Fibroblast of peridontal ligament (primary cell): ENCODE data around the gene JCAD.
"Not testable (repeated sequence)": the region's sequence is repeated elsewhere in the genome, so short reads cannot be mapped to it uniquely, and the experiment has no call there.

Experiments used
- DNase-seq: peaks from one replicate; pipeline ENCODE4 v3.0.0-alpha.2; 2010; ENCODE audit errors: extremely low read depth

Gene JCAD

DNA sequence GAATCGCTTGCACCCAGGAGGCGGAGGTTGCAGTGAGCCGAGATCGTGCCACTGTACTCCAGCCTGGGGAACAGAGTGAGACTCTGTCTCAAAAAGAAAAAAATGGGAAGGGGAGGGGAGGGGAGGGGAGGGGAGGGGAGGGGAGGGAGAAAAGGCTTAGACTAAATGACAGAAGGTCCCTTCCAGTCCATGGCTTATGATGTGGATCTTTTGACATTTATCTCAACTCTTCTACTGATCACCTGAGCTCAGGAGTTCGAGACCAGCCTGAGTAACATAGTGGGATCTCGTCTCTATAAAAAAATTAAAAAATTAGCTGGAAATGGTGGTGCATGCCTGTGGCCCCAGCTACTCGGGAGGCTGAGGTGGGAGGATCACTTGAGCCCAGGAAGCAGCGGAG lies 34.0 kb downstream of the JCAD start:
- not testable (repeated sequence) for DNase-seq

DNA sequence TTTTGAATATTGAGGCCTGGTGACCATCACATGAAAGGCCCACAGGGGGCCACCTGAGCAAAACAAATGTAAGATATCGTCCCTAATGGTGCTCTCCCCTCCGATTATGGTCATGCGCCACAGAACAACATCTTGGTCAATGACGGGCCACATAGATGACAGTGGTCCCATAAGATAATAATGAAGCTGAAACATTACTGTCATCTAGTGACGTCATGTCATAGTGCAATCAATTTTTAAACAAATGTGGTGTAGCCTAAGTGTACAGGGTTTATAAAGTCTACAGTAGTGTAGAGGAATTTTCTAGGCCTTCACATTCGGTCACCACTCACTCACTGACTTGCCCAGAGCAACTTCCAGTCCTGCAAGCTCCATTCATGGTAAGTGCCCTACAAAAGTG lies 36.8 kb downstream of the JCAD start:
- no peak for DNase-seq

DNA sequence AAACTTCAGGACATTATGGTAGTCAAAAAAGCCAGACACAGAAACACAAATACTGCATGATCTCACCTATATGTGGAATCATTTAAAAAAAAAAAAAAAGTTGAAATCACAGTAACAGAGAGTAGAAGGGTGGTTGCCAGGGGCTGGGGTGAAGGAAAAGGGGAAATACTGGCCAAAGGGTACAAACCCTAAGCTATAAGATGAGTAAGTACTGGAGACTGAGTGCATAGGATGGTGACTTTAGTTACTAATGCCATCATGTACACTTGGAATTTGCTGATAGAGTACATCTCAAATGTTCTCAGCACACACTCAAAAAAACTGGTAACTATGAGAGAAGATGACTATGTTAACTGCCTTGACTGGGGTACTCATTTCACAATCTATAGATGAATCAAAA lies 39.9 kb downstream of the JCAD start:
- no peak for DNase-seq

DNA sequence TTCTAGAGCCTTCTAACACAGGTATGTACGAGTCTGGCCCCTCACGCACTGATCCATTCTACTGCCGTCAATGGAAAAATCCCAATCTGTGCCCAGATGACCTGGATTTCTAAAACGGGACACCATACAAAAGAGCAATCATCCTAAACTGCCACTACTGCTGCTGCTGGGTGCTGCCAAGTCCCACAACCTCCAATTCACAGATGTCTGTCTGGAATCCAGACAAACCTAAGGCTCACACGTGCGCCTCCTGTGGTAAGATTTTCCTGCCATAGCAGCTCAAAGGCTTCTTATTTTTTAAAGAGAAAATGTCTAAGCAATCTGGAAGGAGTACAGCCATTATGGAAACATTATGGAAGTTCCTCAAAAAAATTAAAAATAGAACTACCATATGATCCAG lies 40.9 kb downstream of the JCAD start:
- DNase-seq = no peak

DNA sequence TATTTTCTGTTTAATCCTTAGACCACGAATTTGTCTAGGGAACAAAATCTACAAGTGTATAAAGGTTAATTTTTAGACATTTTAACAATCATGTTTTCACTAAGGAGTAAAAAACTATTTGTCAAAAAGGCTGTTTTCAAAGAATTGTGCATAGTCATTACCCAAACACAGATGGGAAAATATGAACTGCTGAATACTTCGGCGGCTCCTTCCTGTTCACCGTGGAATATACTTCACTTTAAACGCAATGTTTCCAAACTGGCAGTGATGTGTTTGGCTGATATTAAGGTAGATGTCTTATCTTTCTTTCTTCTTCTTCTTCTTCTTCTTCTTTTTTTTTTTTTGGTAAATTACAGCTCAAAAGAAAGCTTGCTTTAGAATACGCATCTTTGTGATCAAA lies 41.4 kb downstream of the JCAD start:
- no peak for DNase-seq

DNA sequence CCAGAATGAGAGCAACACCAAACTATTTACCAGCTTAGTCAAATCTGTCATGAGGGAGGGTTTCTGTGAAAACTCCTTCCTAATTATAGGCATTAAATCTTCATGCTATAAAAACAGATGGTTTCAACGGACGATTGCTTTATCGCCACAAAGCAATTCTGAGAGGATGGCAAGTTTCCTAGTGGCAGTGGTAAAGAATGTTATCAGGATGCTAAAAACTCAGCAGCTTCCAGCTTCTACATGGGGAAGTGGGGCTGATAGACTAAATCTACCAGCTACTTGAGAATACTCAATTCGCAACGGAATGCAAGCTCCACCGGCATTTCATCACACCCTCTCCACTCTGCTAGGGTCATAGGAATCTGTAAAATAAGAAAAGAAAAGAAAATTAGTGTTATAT lies 41.8 kb downstream of the JCAD start:
- no peak for DNase-seq

DNA sequence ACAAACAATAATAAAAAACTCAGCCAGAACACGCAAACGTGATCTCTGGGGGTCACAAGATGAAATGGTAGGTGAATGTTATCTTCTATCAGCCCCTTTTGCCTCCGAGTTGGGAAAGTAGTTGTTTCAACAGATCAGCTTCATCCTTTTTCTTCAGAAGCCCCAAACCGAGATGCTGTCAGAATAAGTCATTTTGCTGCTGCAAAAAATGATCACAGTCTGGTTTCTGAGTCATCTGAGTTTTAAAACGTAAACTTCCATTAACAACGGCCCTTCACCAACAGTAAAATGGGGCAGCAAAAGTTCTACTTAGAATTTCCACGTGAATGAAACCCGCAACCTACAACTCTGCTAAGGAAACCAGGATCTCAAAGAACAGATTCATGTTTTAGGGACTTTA lies 44.9 kb downstream of the JCAD start:
- DNase-seq = peak; percentile 47

DNA sequence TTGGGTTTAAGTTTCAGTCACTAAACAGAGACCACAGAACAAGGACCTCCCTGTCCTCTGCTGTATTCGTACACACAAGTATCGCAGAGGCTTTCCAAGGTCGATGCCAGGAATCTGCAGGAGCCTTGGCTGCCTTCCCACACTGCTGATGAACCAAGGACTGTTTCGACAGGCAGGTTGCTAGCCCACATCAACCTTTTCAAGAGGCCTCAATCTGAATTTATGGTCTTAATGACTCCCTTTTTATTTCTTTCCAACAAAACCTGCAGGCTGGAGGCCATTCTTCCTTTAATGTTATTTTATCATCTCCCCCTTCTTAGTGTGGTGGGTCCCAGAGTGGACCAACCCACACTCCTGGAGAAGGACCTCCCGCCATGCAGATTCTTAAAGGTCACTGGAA lies 45.6 kb downstream of the JCAD start:
- no peak for DNase-seq

DNA sequence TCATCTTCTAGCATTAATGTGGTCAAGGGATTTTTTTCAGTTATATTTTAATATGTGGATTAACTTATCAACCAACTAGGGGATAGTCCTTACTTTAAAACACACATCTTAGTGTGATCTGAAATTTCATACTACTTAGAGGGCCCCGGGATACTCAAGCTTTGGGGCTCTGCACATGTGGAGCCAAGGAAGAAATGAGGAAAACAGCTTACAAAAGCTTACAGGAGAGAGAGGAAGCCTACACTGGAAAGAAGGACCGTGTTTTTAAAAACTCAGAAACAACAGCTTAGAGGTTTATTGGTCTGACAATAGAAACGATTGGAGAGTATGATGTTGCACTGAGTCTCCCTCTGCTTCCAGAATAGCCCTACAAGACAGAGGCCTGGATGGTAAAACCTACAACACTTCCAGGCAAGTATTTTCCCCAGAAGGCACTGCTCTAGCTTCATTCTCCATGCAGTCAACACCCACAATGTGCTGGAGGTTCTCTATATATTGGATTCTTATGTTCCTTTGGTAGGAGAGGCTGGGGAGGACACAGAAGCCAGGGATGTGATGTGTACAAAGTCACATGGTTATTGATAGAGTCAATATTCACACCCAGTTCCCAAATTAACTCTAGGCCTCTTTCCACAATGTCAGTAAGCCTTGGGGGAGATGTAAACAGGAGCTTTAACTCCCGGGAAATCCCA lies 47.3 kb downstream of the JCAD start:
- no peak for DNase-seq

DNA sequence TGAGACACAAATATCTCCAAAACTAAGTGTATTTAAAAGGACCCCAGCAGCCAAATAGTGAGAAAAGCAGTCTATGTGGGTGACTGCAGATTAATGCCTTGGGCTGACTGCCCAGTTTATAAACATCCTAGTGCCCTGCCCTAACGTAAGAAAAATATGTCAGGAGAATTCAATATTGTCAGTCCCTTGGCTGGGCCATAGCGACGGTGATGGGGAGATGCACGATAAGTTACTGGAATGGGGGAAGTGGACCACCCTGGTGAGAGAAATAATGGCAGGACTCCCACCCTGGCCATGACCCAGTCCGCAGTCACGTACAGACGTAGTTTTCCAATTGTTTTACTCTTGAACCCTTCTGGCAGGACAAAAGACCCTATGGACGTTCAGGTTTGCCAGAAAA lies 48.0 kb downstream of the JCAD start:
- DNase-seq = no peak

DNA sequence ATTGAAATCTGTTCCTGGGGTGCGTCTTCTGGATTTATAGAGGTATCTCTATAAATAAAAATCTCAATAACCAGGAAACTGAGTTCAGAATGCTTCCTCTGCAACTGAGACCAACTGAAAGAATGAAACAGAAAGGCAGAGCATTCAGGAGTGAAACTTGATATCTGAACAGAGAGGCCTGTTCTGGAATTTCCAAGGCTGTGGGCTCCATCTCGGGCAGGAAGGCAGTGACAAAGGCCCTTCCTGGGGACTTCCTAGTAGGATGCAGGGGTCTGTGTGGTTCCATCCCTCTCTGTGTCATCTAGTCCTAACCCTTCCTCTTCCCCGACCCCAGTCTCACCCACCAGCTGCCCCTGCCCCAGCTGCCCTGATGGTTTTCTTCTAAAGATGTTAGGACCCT lies 52.0 kb downstream of the JCAD start:
- DNase-seq = no peak

DNA sequence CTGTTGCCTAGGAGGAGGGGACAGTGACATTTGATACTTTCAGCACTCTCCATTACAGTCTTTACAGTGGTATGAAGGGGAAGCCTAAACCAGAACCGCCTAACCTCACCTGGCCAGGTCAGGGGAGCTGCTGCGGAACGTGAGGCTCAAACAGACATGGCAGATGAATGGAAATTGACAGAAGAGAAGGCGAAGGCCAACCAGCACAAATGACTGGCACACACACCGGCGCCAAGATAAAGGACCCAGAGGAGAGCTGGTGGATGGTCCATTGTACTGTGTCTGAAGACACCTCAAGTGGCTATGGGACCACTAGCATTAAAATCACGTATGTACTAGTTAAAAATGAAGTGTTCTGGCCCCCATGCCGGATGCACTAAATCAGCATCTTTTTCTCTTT lies 53.0 kb downstream of the JCAD start:
- no peak for DNase-seq

DNA sequence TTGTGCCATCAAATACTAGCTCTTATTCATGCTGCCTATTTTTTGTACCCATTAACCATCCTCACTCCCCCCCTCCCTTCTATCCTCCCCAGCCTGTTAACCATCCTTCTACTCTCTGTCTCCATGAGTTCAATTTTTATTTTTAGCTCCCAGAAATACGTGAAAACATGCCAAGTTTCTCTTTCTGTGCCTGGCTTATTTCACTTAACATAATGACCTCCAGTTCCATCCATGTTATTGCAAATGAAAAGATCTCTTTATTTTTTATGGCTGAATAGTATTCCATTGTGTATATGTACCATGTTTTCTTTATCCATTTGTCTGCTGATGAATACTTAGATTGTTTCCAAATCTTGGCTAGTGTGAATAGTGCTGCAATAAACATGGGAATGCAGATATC lies 54.3 kb downstream of the JCAD start:
- DNase-seq = not testable (repeated sequence)

DNA sequence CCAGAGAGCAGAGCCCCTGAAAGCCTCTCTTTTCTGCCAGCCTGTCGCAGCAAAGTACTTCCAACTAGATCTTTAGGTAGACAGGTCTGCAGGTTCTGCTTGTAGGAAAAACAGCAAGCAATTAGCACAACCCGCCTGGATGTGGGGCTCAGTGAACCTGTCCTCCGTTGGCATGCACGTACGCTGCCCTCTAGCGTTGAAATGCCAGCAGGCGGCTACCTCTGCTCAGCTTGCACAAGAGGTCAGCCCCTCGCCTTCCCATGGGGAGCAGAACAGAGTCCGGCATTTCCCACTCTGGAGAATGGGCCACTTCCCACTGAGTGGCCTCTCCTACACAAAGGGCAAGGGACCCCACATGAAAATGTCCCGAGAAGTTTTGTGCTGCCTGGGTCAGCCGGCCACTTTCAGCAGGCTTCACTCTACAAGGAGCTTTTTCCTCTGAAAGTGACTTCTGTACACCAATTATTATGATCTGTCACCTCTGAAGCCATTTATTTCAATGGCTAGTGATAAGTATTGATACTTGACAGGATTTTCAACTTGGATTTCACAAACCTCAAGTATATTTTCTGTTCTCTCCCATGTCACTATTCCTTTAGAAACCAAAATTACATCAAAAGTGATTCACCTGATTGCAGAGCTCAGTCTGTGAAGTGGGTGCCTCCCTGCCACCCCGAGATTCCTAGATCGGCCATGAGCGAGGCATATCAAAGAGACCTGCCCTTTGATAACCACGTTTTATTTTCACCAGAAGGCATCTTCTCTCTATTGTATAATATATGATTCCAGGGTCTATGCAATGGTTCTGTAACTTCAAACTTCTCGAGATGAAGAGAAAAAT lies 56.7 kb downstream of the JCAD start:
- peak; percentile 79 for DNase-seq

DNA sequence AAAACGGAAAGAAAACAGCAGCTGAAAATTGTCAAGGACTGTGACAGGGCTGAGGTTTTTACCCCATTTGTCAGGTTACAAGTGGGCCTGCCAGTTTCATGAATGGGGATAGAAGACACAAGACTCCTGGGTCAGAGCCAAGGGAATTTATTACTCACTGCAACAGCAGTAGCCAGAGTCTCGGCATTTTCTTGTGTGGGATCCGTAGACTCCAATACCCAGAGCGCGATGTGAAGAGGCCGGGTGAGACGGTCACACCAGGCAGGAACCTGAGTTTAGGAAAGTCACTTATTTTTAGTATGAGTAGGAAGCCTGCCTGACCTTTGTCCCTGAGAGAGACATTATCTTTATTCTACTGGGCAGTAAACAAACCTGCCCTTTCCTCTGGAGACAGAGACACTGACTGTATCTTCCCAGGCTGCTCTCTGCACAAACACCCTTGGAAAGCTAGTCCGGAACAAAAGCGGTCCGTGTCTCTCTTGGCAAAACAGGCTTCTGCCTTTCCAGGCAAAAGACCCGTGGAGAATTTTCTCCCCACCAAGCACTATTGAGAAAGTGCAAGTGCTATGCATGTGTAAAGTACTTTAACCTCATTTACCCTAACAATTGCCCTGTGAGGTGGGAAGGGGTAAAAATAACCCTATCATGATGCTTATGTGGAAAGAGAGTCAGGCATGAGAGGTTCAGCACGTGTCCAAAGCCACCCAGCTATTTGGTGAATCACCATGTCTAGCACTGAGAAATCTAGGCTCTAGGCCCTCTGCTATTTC lies 58.4 kb downstream of the JCAD start:
- peak; percentile 89 for DNase-seq

DNA sequence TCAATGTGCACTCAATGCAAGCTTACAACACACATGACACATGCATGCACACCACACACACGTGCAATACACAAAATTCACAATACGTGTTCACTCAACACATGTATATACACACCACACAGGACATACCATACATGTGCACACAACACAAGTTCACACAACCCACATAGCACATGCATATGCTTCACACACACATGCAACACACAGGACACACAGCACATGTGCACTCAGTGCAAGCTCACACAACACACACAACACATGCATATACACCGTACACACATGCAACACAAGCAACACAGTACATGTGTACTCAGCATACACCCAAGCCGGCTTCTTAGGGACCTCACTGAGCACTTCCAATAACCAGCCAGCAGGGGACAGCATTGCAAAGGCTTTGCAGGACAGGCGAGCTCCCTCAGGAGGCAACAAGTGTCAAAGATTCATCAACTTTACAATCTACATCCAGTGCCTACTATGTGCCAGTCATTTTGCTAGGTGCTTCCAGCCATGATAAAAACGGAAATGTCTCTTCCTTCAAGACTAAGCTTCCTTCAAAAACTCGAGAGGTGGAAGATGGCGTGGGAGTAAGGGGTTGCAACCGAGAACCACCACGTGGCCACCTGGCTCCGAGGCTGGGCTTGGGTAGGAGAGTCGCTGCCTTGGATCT lies 61.1 kb downstream of the JCAD start:
- peak; percentile 89 for DNase-seq

DNA sequence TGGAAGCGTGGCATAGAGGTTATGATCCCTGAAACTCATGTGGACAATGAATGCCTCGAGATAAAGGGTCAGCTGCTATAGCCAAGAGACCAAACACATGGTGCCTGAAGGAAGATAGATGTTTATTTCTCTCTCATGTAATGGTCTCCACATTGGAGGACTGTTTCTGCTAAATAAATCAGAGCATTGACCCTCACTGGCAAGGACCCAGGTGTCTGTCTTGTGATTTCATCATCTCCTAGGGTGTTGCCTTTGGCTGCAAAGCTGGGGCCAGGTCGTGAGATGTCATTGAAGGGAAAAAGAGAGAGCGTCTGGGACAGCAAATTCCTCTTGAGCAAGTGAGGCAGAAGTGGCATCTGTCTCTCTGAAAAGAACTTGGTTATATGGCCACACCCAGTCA lies 64.6 kb downstream of the JCAD start:
- no peak for DNase-seq

DNA sequence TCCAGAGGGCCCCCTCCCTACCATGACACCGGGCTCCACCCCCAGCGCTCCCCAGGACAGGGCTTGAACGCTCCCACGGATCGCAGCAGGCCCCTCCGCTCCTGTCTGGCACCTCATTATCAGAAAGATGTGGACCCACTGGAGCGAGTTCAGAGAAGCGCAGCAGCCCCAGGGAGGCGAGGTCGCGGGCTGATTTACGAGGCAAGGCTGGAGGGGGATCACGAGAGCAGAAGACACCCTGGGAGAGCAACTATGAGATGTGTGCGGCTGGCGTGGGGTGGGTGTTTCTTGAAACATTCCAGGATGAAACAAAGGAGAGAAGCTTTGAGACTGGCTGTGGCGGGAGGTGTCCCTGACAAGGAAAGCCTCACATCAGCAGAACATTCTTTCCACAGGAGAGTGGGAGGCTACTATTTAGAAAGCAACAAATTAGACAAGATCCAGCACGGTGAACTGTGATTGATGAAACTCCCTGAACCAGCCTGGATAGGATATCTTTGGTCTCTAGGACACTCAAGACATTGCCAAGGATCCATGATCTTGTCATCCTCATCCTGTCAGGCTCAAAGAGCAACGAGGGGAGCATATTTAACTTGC lies 66.0 kb downstream of the JCAD start:
- DNase-seq = no peak

DNA sequence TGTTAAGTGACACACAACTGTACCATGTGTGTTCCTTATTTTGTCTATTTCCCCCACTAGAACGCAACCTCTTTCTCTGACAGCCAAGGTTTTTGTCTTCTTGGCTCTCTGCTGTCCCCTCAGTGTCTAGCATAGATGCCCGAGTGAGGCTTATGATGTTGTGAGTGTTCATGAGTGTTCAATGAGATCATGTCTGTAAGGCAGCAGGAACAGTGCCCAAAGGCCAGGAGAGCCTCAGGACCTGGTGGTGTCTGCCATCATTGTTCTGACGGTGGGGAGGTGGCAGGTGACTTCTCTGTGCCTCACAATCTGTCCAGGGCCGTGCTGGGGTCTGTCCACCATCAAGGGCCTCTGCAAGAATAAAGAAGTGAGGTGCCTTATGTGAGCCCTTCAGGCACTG lies 66.5 kb downstream of the JCAD start:
- DNase-seq = no peak

DNA sequence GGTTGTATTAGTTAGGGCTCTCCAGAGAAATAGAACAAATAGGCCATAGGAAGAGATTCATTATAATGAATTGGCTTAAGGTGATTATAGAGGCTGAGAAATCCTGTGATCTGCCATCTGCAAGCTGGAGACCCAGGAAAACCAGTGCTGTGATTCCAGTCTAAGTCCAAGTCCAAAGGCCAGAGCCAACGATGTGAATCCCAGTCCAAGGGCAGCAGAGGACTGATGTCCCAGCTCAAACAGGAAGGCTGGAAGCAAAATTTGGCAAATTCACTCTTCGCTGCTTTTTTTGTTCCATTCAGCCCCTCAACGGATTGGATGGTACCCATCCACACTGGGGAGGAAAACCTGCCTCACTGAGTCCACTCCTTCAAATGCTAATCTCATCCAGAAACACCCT lies 68.0 kb downstream of the JCAD start:
- no peak for DNase-seq

DNA sequence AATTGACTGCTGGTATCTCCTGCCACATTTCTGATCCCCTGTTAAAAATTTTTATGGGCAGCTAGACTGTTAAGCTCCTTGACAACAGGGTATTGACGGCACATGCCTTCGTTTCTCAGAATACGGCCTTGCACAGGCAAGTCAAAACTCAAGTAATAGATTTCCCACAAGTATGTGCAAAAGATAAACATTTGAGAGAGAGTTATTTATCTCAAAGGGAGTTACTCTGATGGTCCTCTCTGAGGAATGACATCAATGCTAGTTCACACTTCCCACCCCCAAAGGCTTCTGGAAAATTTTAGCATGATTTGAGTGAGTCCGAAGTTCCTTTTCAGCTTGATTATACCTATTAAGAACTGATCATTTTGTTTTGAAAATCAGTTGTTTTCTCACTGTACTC lies 71.9 kb downstream of the JCAD start:
- peak; percentile 80 for DNase-seq
